H1 (cell line): Measurements from ENCODE around the gene NKIRAS2. TPM values are rescaled to one million over a fixed set of nuclear protein-coding genes. Genes with fewer than 3 reads are reported as not detected.
A peak's percentile ranks its signal among the peaks of the same experiment; 100 is the strongest.

Experiments used
- CTCF ChIA-PET: fragments of 300-600 bp; sonication (Branson Sonifier 250); formaldehyde crosslinking; loops from one replicate; lab custom pipeline; 2021; ENCODE audit not compliant: partially characterized antibody; lab: Charles Lee
- POLR2A ChIA-PET: fragments of 300-600 bp; sonication (Branson Sonifier 250); formaldehyde crosslinking; loops from one replicate; lab custom pipeline; 2021; ENCODE audit warnings: inconsistent platforms; ENCODE audit not compliant: partially characterized antibody; lab: Charles Lee
- DNase-seq, 2 experiments: peaks; one replicate each; pipeline versions ENCODE4 v3.0.0 to v3.0.0-alpha.2; 2010 to 2022; ENCODE audit warnings: low spot score in 2 of 2, low read depth in 1 of 2, mixed read lengths in 1 of 2
- FAIRE-seq: peaks from 2 replicates; lab custom pipeline; 2011; peaks lifted over from hg19 to GRCh38; lab: Jason Lieb, UNC
- H2AFZ ChIP-seq: 2 replicates; pipeline ENCODE4 v1.8.1; 2012; ENCODE audit warnings: low read length, inconsistent platforms
- H2AK5ac ChIP-seq: 2 replicates; pipeline ENCODE4 v1.6.1; 2013; ENCODE audit warnings: low read depth, low read length
- H2BK120ac ChIP-seq: replicated peaks from 2 replicates; pipeline ENCODE3; 2013; ENCODE audit warnings: low read depth, low read length, inconsistent platforms
- H2BK12ac ChIP-seq: 2 replicates; pipeline ENCODE4 v1.6.1; 2013; ENCODE audit warnings: low read depth, low read length
- H2BK15ac ChIP-seq: 2 replicates; pipeline ENCODE4 v1.6.1; 2013; ENCODE audit warnings: low read length
- H2BK20ac ChIP-seq: 2 replicates; pipeline ENCODE4 v1.6.1; 2013; ENCODE audit warnings: low read length
- H2BK5ac ChIP-seq: 2 replicates; pipeline ENCODE4 v1.6.1; 2013; ENCODE audit warnings: low read depth, low read length
- H3K14ac ChIP-seq: 2 replicates; pipeline ENCODE4 v1.6.1; 2013; ENCODE audit warnings: inconsistent platforms; ENCODE audit not compliant: insufficient read length
- H3K18ac ChIP-seq: 2 replicates; pipeline ENCODE4 v1.6.1; 2013; ENCODE audit warnings: low read length; ENCODE audit errors: extremely low read depth
- H3K23ac ChIP-seq: 2 replicates; pipeline ENCODE4 v1.6.1; 2013; ENCODE audit warnings: inconsistent platforms; ENCODE audit not compliant: insufficient read length
- H3K23me2 ChIP-seq: 2 replicates; pipeline ENCODE4 v1.6.1; 2013; ENCODE audit warnings: low read depth, low read length
- H3K27ac ChIP-seq: 2 replicates; pipeline ENCODE4 v1.6.1; 2011; ENCODE audit warnings: low read depth, low read length, inconsistent platforms
- H3K27me3 ChIP-seq, 4 experiments: replicated peaks in 1 of 4; 1 replicate in 1 of 4; 2 replicates in 3 of 4; pipeline versions ENCODE4 v1.6.1 to v1.8.1; 2011 to 2013; ENCODE audit warnings: low read length in 3 of 4, mild to moderate bottlenecking in 3 of 4, inconsistent platforms in 2 of 4, mixed read lengths in 2 of 4, moderate library complexity in 1 of 4; ENCODE audit not compliant: control insufficient read depth in 3 of 4, insufficient read depth in 3 of 4; ENCODE audit errors: extremely low read depth in 1 of 4
- H3K36me3 ChIP-seq, 4 experiments: 2 replicates each; pipeline versions ENCODE4 v1.6.1 to v1.8.1; 2011 to 2013; ENCODE audit warnings: mild to moderate bottlenecking in 4 of 4, low read length in 3 of 4, moderate library complexity in 2 of 4, control low read depth in 1 of 4, inconsistent platforms in 1 of 4; ENCODE audit not compliant: insufficient read depth in 4 of 4, control insufficient read depth in 2 of 4
- H3K4ac ChIP-seq: replicated peaks from 2 replicates; pipeline ENCODE3; 2013; ENCODE audit warnings: low read length, low read depth, mixed read lengths, inconsistent platforms; ENCODE audit not compliant: insufficient read length
- H3K4me1 ChIP-seq, 4 experiments: replicated peaks in 1 of 4; 1 replicate in 1 of 4; 2 replicates in 3 of 4; pipeline versions ENCODE4 v1.6.1 to v1.8.1; 2011 to 2013; ENCODE audit warnings: low read length in 3 of 4, inconsistent platforms in 2 of 4, mixed read lengths in 1 of 4; ENCODE audit not compliant: insufficient read depth in 4 of 4, control insufficient read depth in 3 of 4
- H3K4me2 ChIP-seq, 2 experiments: 2 replicates each; pipeline versions ENCODE4 v1.6.1 to v1.8.1; 2011 to 2013; ENCODE audit warnings: low read depth in 2 of 2, low read length in 2 of 2, control low read depth in 1 of 2, inconsistent platforms in 1 of 2, mild to moderate bottlenecking in 1 of 2; ENCODE audit not compliant: insufficient read depth in 1 of 2
- H3K4me3 ChIP-seq, 4 experiments: fragments of 200-600, 300-600 bp in 1 of 4; sonication (generic), shearing (Covaris generic), sonication (Bioruptor Twin) in 1 of 4; 2 replicates each; pipeline versions ENCODE4 v1.5.1 to v1.8.1; 2011 to 2016; ENCODE audit warnings: low read length in 4 of 4, low read depth in 3 of 4, control low read depth in 2 of 4, inconsistent platforms in 2 of 4, mild to moderate bottlenecking in 2 of 4, mixed read lengths in 1 of 4, moderate library complexity in 1 of 4; ENCODE audit not compliant: insufficient read depth in 2 of 4; ENCODE audit errors: extremely low read depth in 1 of 4
- H3K56ac ChIP-seq: replicated peaks from 2 replicates; pipeline ENCODE3; 2013; ENCODE audit warnings: low read depth, mild to moderate bottlenecking, mixed read lengths, low read length, inconsistent platforms; ENCODE audit not compliant: insufficient read length
- H3K79me1 ChIP-seq: 2 replicates; pipeline ENCODE4 v1.6.1; 2013; ENCODE audit warnings: low read depth, low read length, control low read depth
- H3K79me2 ChIP-seq, 2 experiments: 2 replicates each; pipeline versions ENCODE4 v1.6.1 to v1.8.1; 2012 to 2013; ENCODE audit warnings: low read length in 2 of 2, mild to moderate bottlenecking in 2 of 2, inconsistent platforms in 1 of 2; ENCODE audit not compliant: insufficient read depth in 2 of 2, control insufficient read depth in 1 of 2
- H3K9ac ChIP-seq, 4 experiments: replicated peaks in 1 of 4; 1 replicate in 1 of 4; 2 replicates in 3 of 4; pipeline versions ENCODE4 v1.6.1 to v1.8.1; 2011 to 2013; ENCODE audit warnings: low read depth in 3 of 4, low read length in 3 of 4, control low read depth in 2 of 4, mild to moderate bottlenecking in 2 of 4, moderate library complexity in 2 of 4, inconsistent platforms in 1 of 4; ENCODE audit errors: extremely low read depth in 1 of 4
- H3K9me3 ChIP-seq, 2 experiments: 2 replicates each; pipeline versions ENCODE4 v1.6.1 to v1.8.1; 2012 to 2013; ENCODE audit warnings: mild to moderate bottlenecking in 2 of 2, moderate library complexity in 2 of 2, control low read depth in 1 of 2, inconsistent platforms in 1 of 2, low read depth in 1 of 2, low read length in 1 of 2, mixed read lengths in 1 of 2; ENCODE audit not compliant: insufficient read depth in 2 of 2
- H4K20me1 ChIP-seq, 2 experiments: replicated peaks in 1 of 2; 2 replicates each; pipeline versions ENCODE3 to v1.8.1; 2011 to 2013; ENCODE audit warnings: inconsistent platforms in 2 of 2, low read length in 2 of 2, mild to moderate bottlenecking in 1 of 2; ENCODE audit not compliant: insufficient read depth in 2 of 2, control insufficient read depth in 1 of 2
- H4K5ac ChIP-seq: 2 replicates; pipeline ENCODE4 v1.6.1; 2013; ENCODE audit warnings: low read length, low read depth, mixed read lengths, inconsistent platforms; ENCODE audit not compliant: insufficient read length
- H4K8ac ChIP-seq: 2 replicates; pipeline ENCODE4 v1.8.0; 2013; ENCODE audit warnings: mild to moderate bottlenecking, moderate library complexity, low read length, inconsistent platforms; ENCODE audit not compliant: insufficient read depth; ENCODE audit errors: extremely low read depth
- H4K91ac ChIP-seq: replicated peaks from 2 replicates; pipeline ENCODE3; 2013; ENCODE audit warnings: low read length, mixed read lengths, inconsistent platforms; ENCODE audit not compliant: insufficient read length
- NANOG ChIP-seq: IDR thresholded peaks from 2 replicates; pipeline ENCODE4 v1.6.1; 2011; ENCODE audit warnings: low read length, low read depth, mild to moderate bottlenecking, inconsistent platforms; ENCODE audit not compliant: insufficient read depth, poor library complexity, severe bottlenecking
- SAP30 ChIP-seq: fragments of 300-600 bp; sonication (generic); IDR thresholded peaks from 2 replicates; pipeline ENCODE4 v1.7.1; 2012; ENCODE audit warnings: low read length, moderate library complexity, mild to moderate bottlenecking, inconsistent platforms; ENCODE audit not compliant: insufficient read depth, insufficient replicate concordance
- TEAD4 ChIP-seq: IDR thresholded peaks from 2 replicates; pipeline ENCODE4 v1.6.1; 2012; ENCODE audit warnings: low read depth, low read length, inconsistent platforms, mixed read lengths
- WGBS, 2 experiments: shearing (Covaris generic) in 1 of 2; methylation state at CpG; one replicate each; pipeline versions ENCODE4 v1.1.6 to v1.1.7; 2013 to 2015; ENCODE audit warnings: low lambda C conversion rate in 2 of 2, mixed read lengths in 2 of 2, inconsistent platforms in 1 of 2, low coverage in 1 of 2, missing lambda C conversion rate in 1 of 2; ENCODE audit not compliant: insufficient replicate concordance in 2 of 2, insufficient coverage in 1 of 2, insufficient read length in 1 of 2; ENCODE audit errors: extremely low coverage in 1 of 2, missing lambda C conversion rate in 1 of 2; 5-methylcytosine and 5-hydroxymethylcytosine counted together
- polyA plus RNA-seq, 7 experiments: library from polyadenylated mRNA; depleted of rRNA in 3 of 7; stranded (reverse) in 5 of 7; unstranded in 2 of 7; fragments of >200 nt in 5 of 7; fragments of 200-250 nt in 2 of 7; gene quantifications; 1 replicate in 5 of 7; 2 replicates in 1 of 7; 4 replicates in 1 of 7; pipeline versions ENCODE4 v1.2.1 to v1.2.3, GENCODE V29; 2011 to 2013; ENCODE audit warnings: missing spikeins in 2 of 7, mixed read lengths in 2 of 7
- total RNA-seq: library from RNA; stranded (reverse); fragmentation: NEBNext Ultra II Directional; extraction: Animal tissue kit (Norgen Biotek cat#: 25700); gene quantifications from 2 replicates; pipeline ENCODE4 v1.2.1, GENCODE V29; 2021
- TF ChIP-seq, protein P1 (sequence below): IDR thresholded peaks from 2 replicates; pipeline ENCODE4 v1.6.1; 2011; ENCODE audit warnings: low read depth, mild to moderate bottlenecking, low read length; ENCODE audit not compliant: insufficient read depth

The NKIRAS2 gene
- total and polyA plus RNA-seq, 2 of the 8 experiments (the other 6 are each of a cell fraction or from before 2014, with no cell fraction given), result 34.5 to 51.1 TPM

DNA sequence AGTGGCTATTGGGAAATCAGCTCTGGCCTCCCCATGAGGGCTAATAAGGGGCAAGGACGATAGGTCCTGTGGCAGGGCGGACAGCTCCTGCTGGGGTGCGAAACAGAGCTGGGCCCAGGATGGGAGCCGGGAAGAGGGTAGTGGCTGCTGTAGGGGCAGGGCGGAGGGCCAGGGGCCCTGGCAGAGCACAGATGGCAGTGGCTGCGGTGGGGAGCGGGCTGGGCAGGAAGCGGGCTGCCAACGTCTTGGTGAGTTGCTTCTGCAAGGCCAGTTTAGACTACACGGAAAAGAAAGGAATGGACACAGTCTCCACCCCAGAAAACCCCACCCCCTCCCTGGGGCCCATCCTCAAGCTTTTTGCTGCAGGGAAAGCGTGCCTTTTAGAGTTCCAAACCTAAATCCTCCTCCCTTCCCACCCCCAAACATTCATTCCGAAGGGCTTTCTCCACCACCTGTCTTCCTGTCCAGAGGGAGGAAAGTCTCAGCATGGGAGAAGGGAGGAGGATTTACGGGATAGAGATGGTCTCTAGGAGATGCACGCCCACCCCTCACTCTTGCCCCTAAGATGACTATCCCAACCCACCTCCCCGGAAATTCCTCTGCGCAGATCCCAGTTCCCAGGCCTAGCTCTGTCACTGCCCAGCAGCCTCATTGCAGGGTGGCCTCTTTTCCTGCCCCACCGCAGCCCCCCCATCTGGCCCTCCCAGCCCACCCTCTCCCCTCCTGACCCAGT, 7.1 kb downstream of the NKIRAS2 start:
- Histone ChIP-seq H2BK20ac (no peak overlapping the region), H3K9me3 (no peaks in the 10 kb centered on the region), H3K18ac (no peak overlapping the region), H4K91ac (no peak overlapping the region), H3K4me1 (peaks cover 0 to 12% (median 5%) of the 10 kb centered on the region in 4 experiments; a peak in 4 of 7 replicates), H3K56ac (no peak overlapping the region), H3K4me3 (no peak overlapping the region), H2BK5ac (no peak overlapping the region), H4K5ac (no peak overlapping the region), H4K20me1 (no peaks in the 10 kb centered on the region), H2AFZ (no peak overlapping the region), H3K4me2 (peak overlapping the region in 1 of 2 experiments; percentile 1; a peak in 1 of 4 replicates), H2BK12ac (no peak overlapping the region; the same call in 1 of the 2 replicates), H3K79me1 (0 out of 2 replicates have a peak, but pooled peaks cover 2% of the 10 kb centered on the region), H3K36me3 (peaks cover 10 to 27% (median 15%) of the 10 kb centered on the region in 4 experiments; a peak in 6 of 8 replicates), H2BK15ac (no peak overlapping the region), H3K79me2 (no peaks in the 10 kb centered on the region), H3K23me2 (0 out of 2 replicates have a peak, but pooled peaks cover 2% of the 10 kb centered on the region), H4K8ac (peak overlapping the region; percentile 3; the same call in 1 of the 2 replicates), H2BK120ac (no peak overlapping the region), H2AK5ac (no peak overlapping the region), H3K23ac (no peak overlapping the region), H3K9ac (peak overlapping the region in 1 of 4 experiments; percentile 39; a peak in 1 of 7 replicates), H3K4ac (no peak overlapping the region), H3K27ac (no peak overlapping the region), H3K27me3 (no peaks in the 10 kb centered on the region), H3K14ac (no peak overlapping the region)
- ChIA-PET CTCF (interaction anchor here (0.6 to 38.8 kb wide), 18 partner anchors 10 to 257 kb away, joined by 3 to 1084 read pairs (median 6); partner anchors contain the start of genes DHX58, DNAJC7, HSPB9 and KAT2A), POLR2A (interaction anchor here (1.1 to 6.0 kb wide), 11 partner anchors 10 to 94 kb away, joined by 3 to 51 read pairs (median 4); partner anchors contain the start of genes DHX58, DNAJC7, HSPB9 and KAT2A)
- DNase-seq (no peak), FAIRE-seq (no peak)
- WGBS, 2 experiments, result 81% methylated on average over 15 of the region's 17 CpGs; no CpG with 5 or more reads in 1 of the 2 experiments
- TF ChIP-seq SAP30, result no peak
- TF ChIP-seq TEAD4, result no peak
- TF ChIP-seq NANOG, result no peak
- TF ChIP-seq, protein P1, sequence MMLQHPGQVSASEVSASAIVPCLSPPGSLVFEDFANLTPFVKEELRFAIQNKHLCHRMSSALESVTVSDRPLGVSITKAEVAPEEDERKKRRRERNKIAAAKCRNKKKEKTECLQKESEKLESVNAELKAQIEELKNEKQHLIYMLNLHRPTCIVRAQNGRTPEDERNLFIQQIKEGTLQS, result no peak
